ENCODE results near the gene KAT6B. TPM values are rescaled to one million over a fixed set of nuclear protein-coding genes. Genes with fewer than 3 reads are reported as not detected.

The KAT6B gene
- total and polyA plus RNA-seq, 10 of the 15 experiments (the other 5 are each of a cell fraction or from before 2014, with no cell fraction given): 2.7 to 22.6 (median 15.7) TPM

- CTCF ChIA-PET: interaction anchor here (1.3 to 2.8 kb wide), 2 partner anchors 87 to 152 kb away, joined by 8 to 17 read pairs; no protein-coding TSS in a partner anchor
- H3K4me3 ChIP-seq: peak overlapping the region; percentile 88
- TF ChIP-seq BACH1 (IDR thresholded peaks at IDR 0.05; ENCODE audit: borderline replicate concordance) (peak; percentile 16), ZSCAN29 (IDR thresholded peaks at IDR 0.05) (no peak), TCF3 (IDR thresholded peaks at IDR 0.05; ENCODE audit: borderline replicate concordance, insufficient read depth, low read depth, low read length) (peak; percentile 10; the same call in 1 of the 2 replicates), TBL1XR1 (IDR thresholded peaks at IDR 0.05; ENCODE audit: low read depth, low read length) (peak; percentile 11; the same call in 1 of the 2 replicates), E4F1 (IDR thresholded peaks at IDR 0.05; ENCODE audit: borderline replicate concordance, partially characterized antibody) (no peak), MEF2B (IDR thresholded peaks at IDR 0.05; ENCODE audit: partially characterized antibody, poor library complexity, severe bottlenecking) (peak; percentile 23), GABPA (IDR thresholded peaks at IDR 0.05; ENCODE audit: low read depth) (no peak), RAD21 (IDR thresholded peaks at IDR 0.05; ENCODE audit: insufficient read depth, low read depth, low read length) (peak; percentile 32; the same call in 1 of the 2 replicates), ZNF217 (IDR thresholded peaks at IDR 0.05) (no peak), CBX5 (IDR thresholded peaks at IDR 0.05; ENCODE audit: low read depth) (peak; percentile 73; the same call in 1 of the 2 replicates), MTA2 (IDR thresholded peaks at IDR 0.05; ENCODE audit: low read depth) (0 out of 2 replicates have a peak, but pooled peaks have one; percentile 12), SPI1 (IDR thresholded peaks at IDR 0.05; ENCODE audit: borderline replicate concordance, insufficient read depth, low read depth, low read length) (no peak), BCL3 (IDR thresholded peaks at IDR 0.05; ENCODE audit: borderline replicate concordance, insufficient read depth, low read depth, low read length, poor library complexity, severe bottlenecking) (peak; percentile 20), LARP7 (IDR thresholded peaks at IDR 0.05) (peak; percentile 23; the same call in 1 of the 2 replicates), YBX1 (IDR thresholded peaks at IDR 0.05) (no peak), RUNX3 (IDR thresholded peaks at IDR 0.05; ENCODE audit: low read length) (peak; percentile 80), MAX (IDR thresholded peaks at IDR 0.05; ENCODE audit: low read depth, low read length) (peak; percentile 41; the same call in 1 of the 2 replicates), BHLHE40 (IDR thresholded peaks at IDR 0.05; ENCODE audit: borderline replicate concordance in 1 of 2, low read depth in 2 of 2, low read length in 1 of 2) (peak; percentile 88 to 98)
Observed at GRCh38 chr10:74825371-74826141, 844 bp upstream of the KAT6B start.

More at GRCh38 chr10:74825371-74826141, 844 bp upstream of the KAT6B start:
- Histone ChIP-seq H2AFZ (ENCODE audit: control insufficient read depth, low read depth, low read length) (peak overlapping the region; percentile 83), H3K36me3 (ENCODE audit: control insufficient read depth in 2 of 2, insufficient read depth in 2 of 2, low read length in 1 of 2) (no peaks in the 10 kb centered on the region), H3K9ac (ENCODE audit: control insufficient read depth, insufficient read depth, low read length) (peak overlapping the region; percentile 92), H3K27me3 (replicated peaks in 1 of 2; ENCODE audit: control insufficient read depth in 2 of 2, insufficient read depth in 2 of 2, low read length in 1 of 2) (no peaks in the 10 kb centered on the region), H4K20me1 (ENCODE audit: control insufficient read depth, insufficient read depth) (no peaks in the 10 kb centered on the region), H3K27ac (ENCODE audit: control insufficient read depth, insufficient read depth) (peak overlapping the region; percentile 91), H3K9me3 (replicated peaks; ENCODE audit: control insufficient read depth, insufficient read depth, low read length) (no peaks in the 10 kb centered on the region; the same call in 2 of the 3 replicates), H3K79me2 (ENCODE audit: control insufficient read depth, insufficient read depth, low read length) (peaks cover 36% of the 10 kb centered on the region), H3K4me2 (ENCODE audit: control insufficient read depth, insufficient read depth) (peak overlapping the region; percentile 94), H3K4me1 (ENCODE audit: control insufficient read depth, insufficient read depth, low read length) (peaks cover 9% of the 10 kb centered on the region; the same call in 1 of the 2 replicates)
- no peak for FAIRE-seq
- no TSS peak for BruUV-seq (replicated peaks)
- peak; percentile 26 for ATAC-seq
- ChIA-PET SMC1A (ENCODE audit: uncharacterized antibody, unreplicated experiment) (interaction anchor here (0.5 to 4.6 kb wide), 13 partner anchors 28 to 582 kb away, joined by 3 to 22 read pairs (median 4); no protein-coding TSS in a partner anchor), POLR2A (interaction anchor here (0.6 to 2.3 kb wide), 19 partner anchors 28 to 906 kb away, joined by 3 to 12 read pairs (median 4); no protein-coding TSS in a partner anchor), RAD21 (ENCODE audit: unreplicated experiment) (interaction anchor here (0.6 to 3.1 kb wide), 34 partner anchors 27 to 556 kb away, joined by 3 to 23 read pairs (median 4); no protein-coding TSS in a partner anchor)
- in situ Hi-C loops (cut with MboI): no loop called here
- no peak for DNase-seq (ENCODE audit: low read depth, low spot score)
- WGBS (ENCODE audit: insufficient coverage, insufficient replicate concordance, low lambda C conversion rate, missing lambda C conversion rate): under 1% methylated on average over 23 of the region's 89 CpGs
- intact Hi-C loops (cut with micrococcal nuclease; ENCODE audit: unreplicated experiment): loop anchor here (1.0 to 10.0 kb wide), 7 partner anchors 86 to 671 kb away; partner anchors contain the start of genes ADK and AP3M1
